ENCODE measurements around the gene CFAP52. TPM values are rescaled to one million over a fixed set of nuclear protein-coding genes. Genes with fewer than 3 reads are reported as not detected.

CFAP52 gene
- total and polyA plus RNA-seq, 2 of the 8 experiments (the other 6 are each of a cell fraction or from before 2014, with no cell fraction given): 0.11 TPM; not detected in 1

GRCh38 chr17:9635340-9635739 is 58.9 kb downstream of the CFAP52 start (continued):
- TF ChIP-seq KDM4A (IDR thresholded peaks at IDR 0.05; ENCODE audit: low read depth, low read length, severe bottlenecking) (no peak), GTF2F1 (IDR thresholded peaks at IDR 0.05; ENCODE audit: borderline replicate concordance, low read depth, low read length) (no peak)
- TF ChIP-seq, protein P1, sequence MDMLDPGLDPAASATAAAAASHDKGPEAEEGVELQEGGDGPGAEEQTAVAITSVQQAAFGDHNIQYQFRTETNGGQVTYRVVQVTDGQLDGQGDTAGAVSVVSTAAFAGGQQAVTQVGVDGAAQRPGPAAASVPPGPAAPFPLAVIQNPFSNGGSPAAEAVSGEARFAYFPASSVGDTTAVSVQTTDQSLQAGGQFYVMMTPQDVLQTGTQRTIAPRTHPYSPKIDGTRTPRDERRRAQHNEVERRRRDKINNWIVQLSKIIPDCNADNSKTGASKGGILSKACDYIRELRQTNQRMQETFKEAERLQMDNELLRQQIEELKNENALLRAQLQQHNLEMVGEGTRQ (IDR thresholded peaks at IDR 0.05; ENCODE audit: low read length): no peak

All from H1 (cell line).